ENCODE data around the gene ZNF420.
A peak's percentile ranks its signal among the peaks of the same experiment; 100 is the strongest.

Gene ZNF420

DNA sequence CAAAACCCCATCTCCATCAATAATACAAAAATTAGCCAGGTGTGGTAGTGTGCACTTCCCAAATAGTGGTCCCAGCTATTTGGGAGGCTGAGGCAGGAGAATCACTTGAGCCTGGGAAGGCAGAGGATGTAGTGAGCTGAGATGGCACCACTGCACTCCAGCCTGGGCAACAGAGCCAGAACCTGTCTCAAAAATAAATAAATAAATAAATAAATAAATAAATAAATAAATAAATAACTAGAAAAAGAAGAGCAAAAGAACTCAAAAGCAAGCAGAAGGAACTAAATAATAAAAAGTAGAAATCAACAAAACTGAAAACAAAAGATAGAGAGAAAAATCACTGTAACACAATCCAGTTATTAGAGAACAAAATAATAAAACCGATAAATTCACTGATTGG, 81.9 kb downstream of the ZNF420 start:
- Histone ChIP-seq H3K9me3 (replicated peaks; ENCODE audit: insufficient read depth, low read length) (no peaks in the 10 kb centered on the region), H3K9ac (ENCODE audit: low read length) (no peak overlapping the region), H3K4me1 (ENCODE audit: low read length) (no peaks in the 10 kb centered on the region), H4K20me1 (ENCODE audit: insufficient read depth, low read length) (no peaks in the 10 kb centered on the region), H3K27me3 (replicated peaks; ENCODE audit: insufficient read depth, low read length) (no peaks in the 10 kb centered on the region), H3K36me3 (replicated peaks; ENCODE audit: insufficient read depth, low read length) (no peaks in the 10 kb centered on the region), H3K79me2 (ENCODE audit: low read length) (no peaks in the 10 kb centered on the region), H3F3A (ENCODE audit: insufficient read depth, low read length) (no peaks in the 10 kb centered on the region), H3K27ac (ENCODE audit: low read length) (no peak overlapping the region), H2AFZ (ENCODE audit: low read length) (no peak overlapping the region), H3K4me3 (ENCODE audit: low read length) (no peak overlapping the region), H3K4me2 (ENCODE audit: low read depth, low read length) (no peak overlapping the region), H3K9me2 (replicated peaks; ENCODE audit: insufficient read depth, low read length) (no peaks in the 10 kb centered on the region)
- DNase-seq = no peak
- TF ChIP-seq EZH2phosphoT487 (IDR thresholded peaks at IDR 0.05; ENCODE audit: low read length) (no peak), EZH2 (optimal IDR thresholded peaks at IDR 0.05; ENCODE audit: low read depth, low read length) (no peak)
- TF ChIP-seq, protein P1, sequence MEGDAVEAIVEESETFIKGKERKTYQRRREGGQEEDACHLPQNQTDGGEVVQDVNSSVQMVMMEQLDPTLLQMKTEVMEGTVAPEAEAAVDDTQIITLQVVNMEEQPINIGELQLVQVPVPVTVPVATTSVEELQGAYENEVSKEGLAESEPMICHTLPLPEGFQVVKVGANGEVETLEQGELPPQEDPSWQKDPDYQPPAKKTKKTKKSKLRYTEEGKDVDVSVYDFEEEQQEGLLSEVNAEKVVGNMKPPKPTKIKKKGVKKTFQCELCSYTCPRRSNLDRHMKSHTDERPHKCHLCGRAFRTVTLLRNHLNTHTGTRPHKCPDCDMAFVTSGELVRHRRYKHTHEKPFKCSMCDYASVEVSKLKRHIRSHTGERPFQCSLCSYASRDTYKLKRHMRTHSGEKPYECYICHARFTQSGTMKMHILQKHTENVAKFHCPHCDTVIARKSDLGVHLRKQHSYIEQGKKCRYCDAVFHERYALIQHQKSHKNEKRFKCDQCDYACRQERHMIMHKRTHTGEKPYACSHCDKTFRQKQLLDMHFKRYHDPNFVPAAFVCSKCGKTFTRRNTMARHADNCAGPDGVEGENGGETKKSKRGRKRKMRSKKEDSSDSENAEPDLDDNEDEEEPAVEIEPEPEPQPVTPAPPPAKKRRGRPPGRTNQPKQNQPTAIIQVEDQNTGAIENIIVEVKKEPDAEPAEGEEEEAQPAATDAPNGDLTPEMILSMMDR (IDR thresholded peaks at IDR 0.05; ENCODE audit: low read length) = no peak

DNA sequence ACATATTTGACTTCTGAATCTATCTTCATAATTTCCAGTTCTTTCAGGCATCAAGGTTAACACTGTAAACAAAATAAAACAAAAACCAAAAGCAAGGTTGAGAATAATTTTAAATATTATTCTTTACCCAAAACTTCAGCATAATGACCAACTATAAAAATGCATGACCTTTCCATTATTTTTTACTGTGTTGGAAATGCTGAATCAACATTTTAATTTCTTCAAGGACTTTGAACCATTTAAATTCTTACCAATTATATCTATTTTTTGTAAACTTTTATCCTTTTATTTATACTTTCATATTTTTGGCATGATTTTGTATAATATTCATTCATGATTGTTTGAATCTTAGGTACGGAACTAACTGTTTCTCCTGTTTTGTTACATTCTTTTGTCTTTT, 87.4 kb downstream of the ZNF420 start:
- Histone ChIP-seq H4K20me1 (ENCODE audit: insufficient read depth, low read length) (no peaks in the 10 kb centered on the region), H3K4me2 (ENCODE audit: low read depth, low read length) (no peak overlapping the region), H3K4me1 (ENCODE audit: low read length) (no peaks in the 10 kb centered on the region), H3K9me2 (replicated peaks; ENCODE audit: insufficient read depth, low read length) (no peaks in the 10 kb centered on the region), H3K36me3 (replicated peaks; ENCODE audit: insufficient read depth, low read length) (no peaks in the 10 kb centered on the region; the same call in 1 of the 2 replicates), H3K9ac (ENCODE audit: low read length) (no peak overlapping the region), H2AFZ (ENCODE audit: low read length) (no peak overlapping the region), H3K27ac (ENCODE audit: low read length) (no peak overlapping the region), H3K4me3 (ENCODE audit: low read length) (no peak overlapping the region), H3F3A (ENCODE audit: insufficient read depth, low read length) (no peaks in the 10 kb centered on the region), H3K9me3 (replicated peaks; ENCODE audit: insufficient read depth, low read length) (no peaks in the 10 kb centered on the region), H3K79me2 (ENCODE audit: low read length) (no peaks in the 10 kb centered on the region), H3K27me3 (replicated peaks; ENCODE audit: insufficient read depth, low read length) (no peaks in the 10 kb centered on the region)
- no peak for TF ChIP-seq EZH2 (optimal IDR thresholded peaks at IDR 0.05; ENCODE audit: low read depth, low read length)
- TF ChIP-seq EZH2phosphoT487 (IDR thresholded peaks at IDR 0.05; ENCODE audit: low read length) = no peak
- TF ChIP-seq, protein P1 (IDR thresholded peaks at IDR 0.05; ENCODE audit: low read length) = no peak
- no peak for DNase-seq

DNA sequence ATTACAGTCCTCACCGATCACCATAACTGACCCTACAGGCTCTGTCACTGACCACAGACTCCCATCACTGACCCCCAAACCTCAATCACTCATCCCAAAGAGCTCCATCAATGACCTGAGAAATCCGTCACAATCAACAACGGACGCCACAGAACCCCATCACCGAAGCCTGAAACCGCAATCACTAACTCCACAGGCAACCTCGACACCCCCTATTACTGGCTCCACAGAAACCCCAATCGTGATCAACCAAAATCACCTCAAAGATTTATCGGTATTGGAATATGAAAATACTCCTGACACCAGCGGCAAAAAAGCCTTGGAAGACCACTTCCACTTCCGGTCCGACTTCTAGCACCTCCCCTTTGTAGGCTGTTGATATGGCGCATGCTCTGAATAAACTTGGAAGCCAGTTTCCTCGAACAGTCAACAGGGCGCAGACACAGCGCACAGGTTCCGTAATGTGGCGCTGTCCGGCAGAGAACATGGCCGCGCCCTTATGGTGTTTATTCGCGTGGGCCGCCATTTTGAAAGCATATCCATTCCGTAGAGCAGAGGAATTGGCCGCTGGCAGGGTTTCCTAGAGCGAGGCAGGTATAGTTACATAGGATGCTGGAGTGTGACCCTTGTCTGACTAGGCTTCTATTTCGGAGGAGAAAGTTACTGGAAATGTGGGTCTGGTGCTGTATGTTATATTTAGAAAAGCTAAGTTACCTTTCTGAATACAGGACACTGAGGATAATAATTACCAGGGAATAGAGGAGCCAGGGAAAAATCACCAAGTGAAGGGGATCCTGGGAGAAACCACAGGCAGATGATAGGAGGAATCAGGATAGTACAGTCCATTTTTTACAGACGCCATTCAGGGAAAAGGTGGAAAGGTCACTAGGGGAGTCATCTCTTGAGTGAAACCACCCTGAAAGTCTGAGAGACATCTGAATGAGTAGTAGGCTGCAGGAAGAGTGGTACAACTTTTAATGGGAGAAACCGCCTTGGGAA, 94.4 kb downstream of the ZNF420 start, which contains the start of gene ZNF585A:
TSS of gene ZNF585A (minus strand) at position 328 of the 999 bp plus-strand sequence. CDS start 2,785 bp downstream, outside the sequence.
- peak within 1 kb of the TSS; percentile 35 for H3K4me2 ChIP-seq (ENCODE audit: low read depth, low read length)

More for the DNA sequence above, 94.4 kb downstream of the ZNF420 start, which contains the start of gene ZNF585A:
- no peaks in the 10 kb centered on the region for H4K20me1 ChIP-seq (ENCODE audit: insufficient read depth, low read length)
- no peaks in the 10 kb centered on the region for H3K27me3 ChIP-seq (replicated peaks; ENCODE audit: insufficient read depth, low read length)
- H3K36me3 ChIP-seq (replicated peaks; ENCODE audit: insufficient read depth, low read length) = no peaks in the 10 kb centered on the region; the same call in 1 of the 2 replicates
- H3K79me2 ChIP-seq (ENCODE audit: low read length) = no peaks in the 10 kb centered on the region
- no peaks in the 10 kb centered on the region for H3F3A ChIP-seq (ENCODE audit: insufficient read depth, low read length)
- H3K9me3 ChIP-seq (replicated peaks; ENCODE audit: insufficient read depth, low read length) = no peaks in the 10 kb centered on the region
- H3K27ac ChIP-seq (ENCODE audit: low read length) = no peak within 1 kb of the TSS
- H3K4me1 ChIP-seq (ENCODE audit: low read length) = no peaks in the 10 kb centered on the region
- no peak within 1 kb of the TSS for H3K9ac ChIP-seq (ENCODE audit: low read length)
- peak within 1 kb of the TSS; percentile 68 for H3K4me3 ChIP-seq (ENCODE audit: low read length)
- TF ChIP-seq, protein P1 (IDR thresholded peaks at IDR 0.05; ENCODE audit: low read length) = no peak
- TF ChIP-seq EZH2phosphoT487 (IDR thresholded peaks at IDR 0.05; ENCODE audit: low read length) (no peak), EZH2 (optimal IDR thresholded peaks at IDR 0.05; ENCODE audit: low read depth, low read length) (no peak)
- H2AFZ ChIP-seq (ENCODE audit: low read length) = peak within 1 kb of the TSS; percentile 90
- no peaks in the 10 kb centered on the region for H3K9me2 ChIP-seq (replicated peaks; ENCODE audit: insufficient read depth, low read length)
- DNase-seq = peak; percentile 93
